Right atrium auricular region (tissue), 2 donors: ENCODE data around the gene LRRC26. TPM values are rescaled to one million over a fixed set of nuclear protein-coding genes. Genes with fewer than 3 reads are reported as not detected.
A peak's percentile ranks its signal among the peaks of the same experiment; 100 is the strongest.

Experiments
- DNase-seq: peaks from one replicate; pipeline ENCODE4 v3.0.0-alpha.2; 2019; ENCODE audit warnings: low spot score
- H3K27ac ChIP-seq, 2 donors: fragments of 200-600 bp; sonication (generic); 1 replicate in 1 of 2; 2 replicates in 1 of 2; pipeline ENCODE4 v1.5.1; 2016 to 2019
- H3K27me3 ChIP-seq, 2 donors: fragments of 200-600 bp; sonication (generic); one replicate each; pipeline versions ENCODE4 v1.5.1 to v1.6.0; 2017 to 2019
- H3K36me3 ChIP-seq: fragments of 200-600 bp; sonication (generic); one replicate; pipeline ENCODE4 v1.5.1; 2016
- H3K4me1 ChIP-seq, 2 donors: fragments of 200-600 bp; sonication (generic); one replicate each; pipeline versions ENCODE4 v1.5.1 to v1.6.0; 2017 to 2019
- H3K4me3 ChIP-seq, 2 donors: fragments of 200-600 bp; sonication (generic); 1 replicate in 1 of 2; 2 replicates in 1 of 2; pipeline ENCODE4 v1.5.1; 2017 to 2019; ENCODE audit warnings: mild to moderate bottlenecking in 1 of 2, moderate library complexity in 1 of 2
- H3K9me3 ChIP-seq, 2 donors: fragments of 200-600 bp; sonication (generic); one replicate each; pipeline ENCODE4 v1.5.1; 2019
- CTCF ChIP-seq, 2 donors: fragments of 200-600 bp; sonication (generic); IDR thresholded peaks; one replicate each; pipeline ENCODE4 v1.5.1; 2019; ENCODE audit warnings: antibody characterized with exemption in 2 of 2
- total RNA-seq, 2 donors: library from RNA; depleted of rRNA; stranded (reverse); fragments of >200 nt; gene quantifications; one replicate each; pipeline ENCODE4 v1.1.0, GENCODE V29; 2016

Gene LRRC26
- total RNA-seq, 2 donors from 2014 or later = not detected

GRCh38 chr9:137200311-137201204 lies 30.7 kb upstream of the LRRC26 start, which contains the start of gene TPRN:
TPRN (minus strand) TSS chr9:137200741; CDS start chr9:137200711, 30 bp downstream.
- peak; percentile 100 for DNase-seq
- TF ChIP-seq CTCF (IDR thresholded peaks at IDR 0.05) = no peak
- H3K9me3 ChIP-seq = no peaks in the 10 kb centered on the region
- peak within 1 kb of the TSS; percentile 56 to 71 for H3K4me3 ChIP-seq
- no peaks in the 10 kb centered on the region for H3K36me3 ChIP-seq
- peak within 1 kb of the TSS; percentile 73 to 75 for H3K27ac ChIP-seq
- peaks cover 0 to 84% of the 10 kb centered on the region in 2 donors for H3K4me1 ChIP-seq
- no peaks in the 10 kb centered on the region for H3K27me3 ChIP-seq

- H3K36me3 ChIP-seq = no peaks in the 10 kb centered on the region
- peak overlapping the region; percentile 38 to 71 for H3K4me3 ChIP-seq
- DNase-seq = no peak
- H3K4me1 ChIP-seq = peaks cover 0 to 89% of the 10 kb centered on the region in 2 donors
- no peaks in the 10 kb centered on the region for H3K9me3 ChIP-seq
- no peaks in the 10 kb centered on the region for H3K27me3 ChIP-seq
- TF ChIP-seq CTCF (IDR thresholded peaks at IDR 0.05) = no peak
- peak overlapping the region in 1 of 2 donors; percentile 55 for H3K27ac ChIP-seq
Observed at GRCh38 chr9:137199411-137200121, 29.7 kb upstream of the LRRC26 start.

GRCh38 chr9:137198902-137199283 lies 29.0 kb upstream of the LRRC26 start:
- Histone ChIP-seq H3K9me3 (no peaks in the 10 kb centered on the region), H3K27me3 (no peaks in the 10 kb centered on the region), H3K36me3 (no peaks in the 10 kb centered on the region), H3K27ac (no peak overlapping the region), H3K4me1 (peaks cover 0 to 89% of the 10 kb centered on the region in 2 donors), H3K4me3 (peak overlapping the region in 1 of 2 donors; percentile 71)
- no peak for DNase-seq
- TF ChIP-seq CTCF (IDR thresholded peaks at IDR 0.05) = no peak

- no peak for DNase-seq
- H3K36me3 ChIP-seq = no peaks in the 10 kb centered on the region
- H3K27ac ChIP-seq = no peak overlapping the region
- peak overlapping the region in 1 of 2 donors; percentile 71 for H3K4me3 ChIP-seq
- H3K9me3 ChIP-seq = no peaks in the 10 kb centered on the region
- no peak for TF ChIP-seq CTCF (IDR thresholded peaks at IDR 0.05)
- H3K27me3 ChIP-seq = no peaks in the 10 kb centered on the region
- H3K4me1 ChIP-seq = peaks cover 0 to 85% of the 10 kb centered on the region in 2 donors
Observed at GRCh38 chr9:137198051-137198901, 28.4 kb upstream of the LRRC26 start.

GRCh38 chr9:137195525-137196220 lies 25.8 kb upstream of the LRRC26 start:
- Histone ChIP-seq H3K36me3 (peaks cover 4% of the 10 kb centered on the region), H3K4me3 (no peak overlapping the region), H3K27me3 (no peaks in the 10 kb centered on the region), H3K4me1 (peaks cover 0 to 65% of the 10 kb centered on the region in 2 donors), H3K27ac (no peak overlapping the region), H3K9me3 (no peaks in the 10 kb centered on the region)
- no peak for TF ChIP-seq CTCF (IDR thresholded peaks at IDR 0.05)
- no peak for DNase-seq
